IPS-NIHi7 (cell line): ENCODE measurements around the gene BLMH.

Experiments used
- DNase-seq: peaks from one replicate; pipeline ENCODE4 v3.0.0; 2012; ENCODE audit warnings: mixed read lengths; ENCODE audit errors: extremely low spot score

BLMH gene

DNA sequence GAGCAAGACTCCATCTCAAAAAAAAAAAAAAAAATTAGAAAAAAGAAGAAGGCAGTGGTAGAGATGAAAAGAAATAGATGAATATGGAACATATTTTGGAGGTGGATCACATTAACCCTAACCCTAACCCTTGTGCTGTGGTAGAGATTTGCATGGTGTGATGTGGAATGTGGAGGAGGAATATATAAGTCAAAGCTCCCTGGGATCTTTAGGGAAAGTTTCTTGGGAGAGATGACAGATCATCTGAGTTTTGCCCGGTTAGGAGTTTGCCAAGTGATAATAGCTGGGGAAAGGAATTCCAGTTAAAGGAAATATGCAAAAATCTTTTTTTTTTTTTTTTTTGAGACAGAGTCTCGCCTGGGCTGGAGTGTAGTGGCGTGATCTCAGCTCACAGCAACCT lies 13.0 kb upstream of the BLMH start:
- DNase-seq, result no peak

DNA sequence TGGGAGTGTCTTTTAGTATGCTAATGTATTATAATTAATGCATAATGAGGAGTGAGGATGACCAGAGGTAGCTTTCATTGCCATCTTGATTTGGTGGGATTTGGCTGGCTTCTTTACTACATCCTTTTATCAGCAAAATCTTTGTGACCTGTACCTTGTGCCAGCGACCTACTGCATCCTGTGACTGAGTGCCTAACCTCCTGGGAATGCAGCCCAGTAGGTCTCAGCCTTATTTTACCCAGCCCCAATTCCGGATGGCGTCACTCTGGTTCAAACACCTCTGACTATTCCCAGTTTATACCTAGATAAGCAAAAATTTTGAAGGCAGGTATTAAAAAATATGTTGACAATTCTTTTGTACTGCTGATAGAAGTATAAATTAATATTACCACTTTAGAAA lies 10.5 kb upstream of the BLMH start:
- DNase-seq, result no peak

DNA sequence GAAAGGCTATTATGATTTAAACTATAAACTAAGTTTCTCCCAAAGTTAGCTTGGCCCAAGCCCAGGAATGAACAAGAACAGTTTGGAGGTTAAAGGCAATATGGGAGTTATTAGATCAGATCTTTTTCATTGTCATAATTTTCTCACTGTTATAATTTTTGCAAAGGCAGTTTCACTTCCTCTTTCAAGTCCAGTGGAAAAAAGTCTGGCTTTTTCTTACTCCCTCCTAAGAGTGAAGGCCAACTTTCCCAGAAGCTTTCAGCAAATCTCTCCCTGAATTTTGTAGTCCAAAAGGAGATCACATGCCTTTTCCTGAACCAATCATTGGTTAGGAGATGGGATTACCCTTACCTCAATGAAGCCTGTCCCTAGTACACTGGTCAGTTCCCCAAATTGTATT lies 9.1 kb upstream of the BLMH start:
- no peak for DNase-seq

GRCh38 chr17:30299000-30299399 lies 7.3 kb upstream of the BLMH start:
- DNase-seq, result no peak

- no peak for DNase-seq
These were observed 6.0 kb upstream of the BLMH start for GRCh38 chr17:30297715-30298114.

- DNase-seq, result no peak
These were observed 4.8 kb upstream of the BLMH start for GRCh38 chr17:30296499-30297080.

- peak; percentile 75 for DNase-seq
These were observed 628 bp upstream of the BLMH start for GRCh38 chr17:30292286-30292858.

DNA sequence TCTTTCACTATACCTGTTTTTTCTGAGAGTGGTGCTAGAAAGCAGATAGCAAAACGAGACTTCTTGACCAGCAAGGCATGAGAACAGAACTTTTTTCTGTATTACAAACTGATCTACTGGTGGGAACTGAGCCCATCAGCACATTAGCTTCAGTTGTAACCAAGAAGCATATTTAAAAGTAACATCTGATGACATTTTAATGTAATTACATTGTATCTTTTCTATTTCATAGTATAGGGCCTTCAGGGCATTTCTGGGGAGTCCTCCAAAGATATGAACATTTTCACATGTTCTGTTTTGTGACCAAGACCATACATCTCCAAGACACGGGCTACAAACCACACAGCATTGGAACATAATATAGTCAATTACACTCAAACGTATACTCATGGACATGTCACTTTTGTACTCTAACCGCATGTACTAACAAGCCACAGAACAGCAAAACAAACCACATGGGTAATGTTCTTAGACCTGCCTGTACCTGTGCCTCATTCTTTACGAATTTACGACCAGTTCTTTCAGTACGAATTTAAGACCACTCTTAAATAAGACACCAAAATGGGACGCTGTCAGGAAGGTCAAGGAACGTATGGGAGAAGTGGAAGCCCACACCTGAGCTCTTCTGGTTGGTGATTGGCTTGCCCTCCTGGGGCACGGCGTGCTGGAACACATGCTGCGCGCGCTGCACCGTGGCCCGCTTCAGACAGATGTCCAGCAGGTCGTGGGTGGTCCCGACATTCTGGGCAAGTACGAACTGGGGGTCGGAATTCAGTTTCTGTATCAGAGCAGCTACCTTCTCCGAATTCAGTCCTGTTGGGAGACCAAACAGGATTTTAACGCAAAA lies 825 bp downstream of the BLMH start:
- DNase-seq, result peak; percentile 58

- DNase-seq, result no peak
These were observed 1.7 kb downstream of the BLMH start for GRCh38 chr17:30290077-30290476.

GRCh38 chr17:30279156-30279555 lies 12.6 kb downstream of the BLMH start:
- DNase-seq, result no peak

GRCh38 chr17:30278032-30278431 lies 13.7 kb downstream of the BLMH start:
- DNase-seq, result peak; percentile 20

DNA sequence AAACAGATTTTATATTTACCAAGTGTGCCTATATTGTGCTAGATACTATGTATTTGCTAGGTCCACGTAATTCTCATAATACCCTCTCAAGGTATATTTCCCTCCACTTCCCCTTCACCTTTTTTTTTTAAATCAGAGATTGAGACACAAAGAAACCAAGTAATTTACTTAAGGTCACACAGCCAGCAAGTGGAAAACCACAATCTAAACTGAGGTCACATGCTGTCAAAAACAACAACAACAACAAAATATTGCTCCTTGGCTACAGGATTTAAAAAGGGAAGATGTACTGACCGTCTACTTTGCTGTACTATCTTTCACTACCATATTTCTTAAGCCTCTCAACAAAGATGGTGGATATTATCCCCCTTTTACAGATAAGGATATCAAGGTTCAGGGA lies 15.8 kb downstream of the BLMH start:
- no peak for DNase-seq

- no peak for DNase-seq
These were observed 16.9 kb downstream of the BLMH start for GRCh38 chr17:30274887-30275286.

- DNase-seq, result no peak
These were observed 18.4 kb downstream of the BLMH start for GRCh38 chr17:30273373-30273772.

GRCh38 chr17:30271102-30271501 lies 20.6 kb downstream of the BLMH start:
- DNase-seq, result no peak

DNA sequence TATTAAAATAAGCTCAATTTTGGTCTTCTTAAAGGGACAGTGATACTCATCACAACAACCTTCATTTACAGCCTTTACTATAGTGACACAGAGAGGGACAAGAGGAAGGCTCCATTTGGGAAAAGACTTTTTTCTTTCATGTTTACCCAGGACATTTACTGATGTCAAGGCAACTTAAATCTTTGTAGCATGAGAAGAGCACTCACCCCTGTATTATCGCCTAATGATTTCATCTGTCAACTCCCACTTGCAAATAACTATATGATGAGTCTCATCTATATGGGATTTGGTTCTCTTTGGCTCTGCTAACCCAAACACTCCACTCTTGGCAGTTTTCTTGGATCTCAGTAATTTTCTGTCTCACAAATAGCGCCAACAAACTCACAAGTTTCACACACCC lies 24.1 kb downstream of the BLMH start:
- DNase-seq, result no peak

- no peak for DNase-seq
These were observed 28.0 kb downstream of the BLMH start for GRCh38 chr17:30263552-30264333.

GRCh38 chr17:30256756-30257506 lies 34.8 kb downstream of the BLMH start:
- DNase-seq, result no peak

DNA sequence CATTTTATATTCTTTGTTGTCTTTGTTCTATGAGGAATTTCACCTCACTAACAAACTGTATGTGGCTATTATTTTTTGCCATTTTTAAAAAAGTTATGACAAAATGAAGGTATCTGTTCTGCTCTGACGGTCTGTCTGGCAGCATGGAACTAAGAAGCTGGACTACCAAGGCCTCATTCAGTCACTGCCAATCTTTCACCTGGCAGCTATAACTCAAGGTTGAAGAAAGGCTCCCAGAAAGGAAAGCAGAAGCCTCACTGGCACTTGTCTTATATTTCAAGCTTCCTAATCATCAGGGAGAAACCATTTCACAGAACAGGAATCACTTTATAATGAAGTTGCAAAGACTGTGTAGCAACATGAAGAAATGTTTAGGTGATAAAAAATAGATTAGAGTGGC lies 37.6 kb downstream of the BLMH start:
- no peak for DNase-seq

- no peak for DNase-seq
These were observed 38.4 kb downstream of the BLMH start for GRCh38 chr17:30253312-30253711.

- DNase-seq, result no peak
These were observed 39.8 kb downstream of the BLMH start for GRCh38 chr17:30251931-30252330.

GRCh38 chr17:30249460-30249859 lies 42.3 kb downstream of the BLMH start:
- no peak for DNase-seq
